Measurements from ENCODE around the gene STXBP5.

GRCh38 chr6:147248859-147249258, 44.6 kb downstream of the STXBP5 start:
- TF ChIP-seq ZNF23 (CRISPR knock-in tag; IDR thresholded peaks at IDR 0.05) (no peak), USF2 (CRISPR knock-in tag; IDR thresholded peaks at IDR 0.05) (no peak), CREB1 (IDR thresholded peaks at IDR 0.05) (no peak), CREB1 (CRISPR knock-in tag; IDR thresholded peaks at IDR 0.05) (no peak), ZNF217 (CRISPR knock-in tag; IDR thresholded peaks at IDR 0.05) (no peak), NFYB (IDR thresholded peaks at IDR 0.05; ENCODE audit: extremely low read depth, insufficient read length) (no peak), CTCF (IDR thresholded peaks at IDR 0.05 in 2 of 3, conservative IDR thresholded peaks at IDR 0.05 in 1 of 3; ENCODE audit: insufficient read depth in 2 of 3, low read depth in 1 of 3, low read length in 3 of 3) (no peak), ZNF274 (IDR thresholded peaks at IDR 0.05; ENCODE audit: borderline replicate concordance, low read depth, low read length) (no peak), POLR2A (conservative IDR thresholded peaks at IDR 0.05) (0 out of 2 replicates have a peak, but pooled peaks have one; percentile 23)

All from K562 (cell line).